Right cardiac atrium (tissue), 5 donors: ENCODE results near the gene AAK1. TPM values are rescaled to one million over a fixed set of nuclear protein-coding genes. Genes with fewer than 3 reads are reported as not detected.
"Not testable (repeated sequence)": the region's sequence is repeated elsewhere in the genome, so short reads cannot be mapped to it uniquely, and the experiment has no call there.

Experiments
- ATAC-seq, 2 donors: fragments of 200-7000 bp; cut with Tn5 transposase; one replicate each; pipeline versions ENCODE4 v1.8.0 to v1.9.1; 2020; ENCODE audit warnings: moderate library complexity in 2 of 2, mild to moderate bottlenecking in 1 of 2
- DNase-seq, 3 donors: peaks; one replicate each; pipeline ENCODE4 v3.0.0-alpha.2; 2020
- H3K27ac ChIP-seq: one replicate; pipeline ENCODE4 v1.5.1; 2013; ENCODE audit warnings: mild to moderate bottlenecking, low read length, control low read depth, moderate library complexity
- H3K27me3 ChIP-seq: one replicate; pipeline ENCODE4 v1.6.1; 2013; ENCODE audit not compliant: control insufficient read depth, insufficient read depth
- H3K4me1 ChIP-seq: one replicate; pipeline ENCODE4 v1.6.1; 2013; ENCODE audit warnings: low read length; ENCODE audit not compliant: control insufficient read depth, insufficient read depth
- H3K4me3 ChIP-seq: one replicate; pipeline ENCODE4 v1.5.1; 2013; ENCODE audit warnings: low read length, control low read depth
- H3K9me3 ChIP-seq: one replicate; pipeline ENCODE4 v1.6.1; 2013; ENCODE audit warnings: low read length; ENCODE audit not compliant: control insufficient read depth
- WGBS: extraction: QIAGEN DNeasy Blood & Tissue Kit; methylation state at CpG from one replicate; pipeline ENCODE4 v1.1.7; 2013; 5-methylcytosine and 5-hydroxymethylcytosine counted together
- intact Hi-C, 4 donors: fragments of 100-400 bp; cut with DNase I; formaldehyde crosslinking; loops; one replicate each; pipeline versions ENCODE4 v1.11.0 to v1.14.0; 2022 to 2023
- polyA plus RNA-seq: library from polyadenylated mRNA; stranded (reverse); fragments of 200-250 nt; gene quantifications from one replicate; pipeline ENCODE4 v1.2.3, GENCODE V29; 2013
- total RNA-seq, 4 donors: library from RNA; stranded (reverse); fragmentation: NEBNext Ultra II Directional; extraction: Animal tissue kit (Norgen Biotek cat#: 25700); gene quantifications; one replicate each; pipeline ENCODE4 v1.2.1, GENCODE V29; 2021
- donor health status: healthy with polysubstance abuse.
- donor health status: DM: no; HTN: yes; CAD: no.
- donor health status: DM: no; HTN: no; CAD: no.
- donor health status: DM: no; HTN: yes; CAD: no; lungs with severe emphysema.
- donor health status: DM: yes; HTN: yes; CAD: no.

Gene AAK1
- total and polyA plus RNA-seq, 5 donors = 13.8 to 57.5 (median 51.2) TPM

DNA sequence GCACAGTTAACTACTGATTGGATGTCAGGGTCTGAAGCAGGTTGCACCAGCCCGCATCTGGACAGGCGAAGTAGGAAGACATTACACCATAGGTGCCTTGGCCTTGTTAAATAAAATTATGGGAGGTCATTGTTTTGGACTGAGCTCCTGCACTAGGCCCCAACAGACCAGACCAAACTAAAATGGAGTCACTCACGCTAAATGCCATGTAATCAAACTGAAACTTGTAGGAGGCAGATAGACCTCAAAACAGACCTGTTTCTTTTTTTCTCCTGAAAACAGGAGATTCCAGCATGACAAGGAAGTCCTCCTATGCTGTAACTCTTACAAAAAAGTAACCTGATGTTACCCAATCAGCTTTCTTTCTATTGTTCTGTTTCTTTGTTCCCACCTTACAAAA lies 190.9 kb downstream of the AAK1 start:
- intact Hi-C loops = no loop called here
- WGBS = 92% methylated on average over 3 of the region's 3 CpGs
- no peaks in the 10 kb centered on the region for H3K9me3 ChIP-seq

GRCh38 chr2:69450735-69451416 lies 192.7 kb downstream of the AAK1 start:
- H3K9me3 ChIP-seq = no peaks in the 10 kb centered on the region

More for the DNA sequence above, 190.9 kb downstream of the AAK1 start:
- H3K4me3 ChIP-seq = no peak overlapping the region
- H3K4me1 ChIP-seq = no peaks in the 10 kb centered on the region
- no peak for DNase-seq
- no peak overlapping the region for H3K27ac ChIP-seq
- no peaks in the 10 kb centered on the region for H3K27me3 ChIP-seq
- ATAC-seq = no peak

DNA sequence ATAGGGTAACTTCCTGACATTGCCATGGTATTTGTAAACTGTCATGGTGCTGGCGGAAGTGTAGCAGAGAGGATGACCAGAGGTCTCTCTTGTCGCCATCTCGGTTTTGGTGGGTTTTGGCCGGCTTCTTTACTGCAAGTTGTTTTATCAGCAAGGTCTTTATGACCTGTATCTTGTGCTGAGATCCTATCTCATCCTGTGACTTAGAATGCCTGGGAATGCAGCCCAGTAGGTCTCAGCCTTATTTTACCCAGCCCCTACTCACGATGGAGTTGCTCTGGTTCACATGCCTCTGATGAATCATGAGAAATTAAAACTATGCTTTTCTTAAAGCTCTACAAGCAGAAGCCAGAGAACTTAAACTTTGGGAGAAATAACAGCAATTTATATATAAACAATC lies 193.6 kb downstream of the AAK1 start:
- 68% methylated on average over 5 of the region's 5 CpGs for WGBS
- no peak for ATAC-seq
- Histone ChIP-seq H3K9me3 (no peaks in the 10 kb centered on the region), H3K27ac (no peak overlapping the region), H3K4me1 (no peaks in the 10 kb centered on the region), H3K4me3 (no peak overlapping the region), H3K27me3 (no peaks in the 10 kb centered on the region)
- intact Hi-C loops = no loop called here
- no peak for DNase-seq

More at GRCh38 chr2:69450735-69451416, 192.7 kb downstream of the AAK1 start:
- intact Hi-C loops = no loop called here
- no peaks in the 10 kb centered on the region for H3K27me3 ChIP-seq
- no peaks in the 10 kb centered on the region for H3K4me1 ChIP-seq
- no peak overlapping the region for H3K4me3 ChIP-seq
- ATAC-seq = no peak
- no peak for DNase-seq
- H3K27ac ChIP-seq = no peak overlapping the region
- 78% methylated on average over 6 of the region's 6 CpGs for WGBS

DNA sequence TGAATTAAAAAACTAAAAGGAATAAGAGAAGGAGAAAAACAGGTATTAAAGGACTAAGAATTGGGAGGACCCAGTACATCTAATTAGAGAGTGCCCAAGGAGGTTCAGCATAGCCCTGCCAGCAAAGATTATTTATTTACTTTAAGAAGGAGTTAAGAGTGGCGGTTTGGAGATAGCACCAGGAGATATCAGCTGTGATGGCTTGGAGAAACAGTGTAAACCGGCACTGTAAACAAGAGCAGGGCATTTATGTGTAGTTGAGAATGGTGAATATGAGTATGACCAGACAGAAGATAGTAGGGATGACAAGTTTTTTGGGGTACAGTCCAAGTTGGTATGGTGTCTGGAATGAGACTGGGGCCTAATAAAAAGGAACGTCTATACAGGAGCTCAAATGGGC lies 199.9 kb downstream of the AAK1 start:
- WGBS = 86% methylated on average over 3 of the region's 3 CpGs
- H3K4me1 ChIP-seq, H3K27me3 ChIP-seq, intact Hi-C loops, ATAC-seq, H3K9me3 ChIP-seq, DNase-seq, H3K4me3 ChIP-seq, H3K27ac ChIP-seq: not testable (repeated sequence)

DNA sequence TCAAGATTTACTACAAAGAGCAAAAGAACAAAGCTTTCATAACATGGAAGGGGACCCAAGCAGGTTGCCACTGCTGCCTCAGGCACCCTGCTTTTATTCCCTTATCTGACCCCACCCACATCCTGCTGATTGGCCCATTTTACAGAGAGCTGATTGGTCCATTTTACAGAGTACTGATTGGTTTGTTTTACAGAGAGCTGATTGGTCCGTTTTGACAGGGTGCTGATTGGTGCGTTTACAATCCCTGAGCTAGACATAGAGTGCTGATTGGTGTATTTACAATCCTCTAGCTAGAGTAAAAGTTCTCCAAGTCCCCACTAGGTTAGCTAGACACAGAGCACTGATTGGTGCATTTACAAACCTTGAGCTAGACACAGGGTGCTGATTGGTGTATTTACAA lies 204.0 kb downstream of the AAK1 start:
- WGBS = 100% methylated on average over 2 of the region's 2 CpGs
- H3K9me3 ChIP-seq, H3K27me3 ChIP-seq, H3K4me3 ChIP-seq, intact Hi-C loops, H3K4me1 ChIP-seq, ATAC-seq, DNase-seq, H3K27ac ChIP-seq: not testable (repeated sequence)

DNA sequence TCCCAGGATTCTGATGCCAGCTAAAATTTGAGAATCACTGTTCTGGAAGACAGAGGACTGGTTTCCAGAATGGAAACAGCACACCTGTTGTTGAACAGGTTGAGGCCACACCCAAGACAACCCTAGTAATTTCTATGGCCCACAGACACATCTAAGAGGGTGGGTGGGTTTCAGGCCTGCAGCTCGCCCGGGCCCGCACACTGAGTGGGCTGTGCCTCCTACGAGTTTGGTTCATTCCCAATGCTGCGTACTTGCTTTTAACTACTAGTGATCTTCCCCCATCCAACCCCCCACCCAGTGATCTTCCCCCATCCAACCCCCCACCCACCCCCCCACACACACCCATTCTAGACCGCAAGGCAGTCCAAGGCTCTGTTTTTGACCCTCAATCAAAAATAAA lies 205.0 kb downstream of the AAK1 start:
- Histone ChIP-seq H3K4me1 (no peaks in the 10 kb centered on the region), H3K27me3 (no peaks in the 10 kb centered on the region), H3K9me3 (no peaks in the 10 kb centered on the region), H3K27ac (peak overlapping the region; percentile 97), H3K4me3 (no peak overlapping the region)
- no peak for ATAC-seq
- no peak for DNase-seq
- intact Hi-C loops = no loop called here
- whole genome bisulfite sequencing = 98% methylated on average over 6 of the region's 6 CpGs

DNA sequence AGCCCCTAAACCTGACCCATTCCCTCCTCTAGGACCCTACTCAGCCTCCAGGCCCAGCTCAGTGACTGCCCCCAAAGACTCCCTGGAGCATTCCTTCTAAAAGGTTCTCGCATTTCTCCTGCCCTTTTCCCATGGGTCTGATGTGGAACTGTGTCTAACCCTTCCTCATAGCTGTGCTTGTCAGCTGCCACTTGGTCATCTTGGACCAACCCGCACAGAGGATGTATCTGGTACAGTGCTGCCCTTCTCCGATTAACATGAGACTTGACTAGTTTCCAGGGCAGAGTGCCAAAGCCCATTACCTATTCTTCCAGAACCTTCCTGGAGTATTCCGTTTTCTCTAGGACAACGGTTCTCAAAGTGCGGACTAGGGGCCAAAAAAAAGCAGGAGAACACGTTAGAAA lies 205.8 kb downstream of the AAK1 start:
- WGBS = 42% methylated on average over 7 of the region's 7 CpGs
- no peaks in the 10 kb centered on the region for H3K27me3 ChIP-seq
- H3K4me1 ChIP-seq = no peaks in the 10 kb centered on the region
- peak overlapping the region; percentile 66 for H3K4me3 ChIP-seq
- DNase-seq = no peak
- peak overlapping the region; percentile 97 for H3K27ac ChIP-seq
- ATAC-seq = peak; percentile 61 to 66
- no peaks in the 10 kb centered on the region for H3K9me3 ChIP-seq
- intact Hi-C loops = no loop called here

- WGBS = under 1% methylated on average over 60 of the region's 60 CpGs
Observed at GRCh38 chr2:69436938-69437750, 206.4 kb downstream of the AAK1 start, which contains the start of gene NFU1. Gene NFU1, minus strand, starts transcription at chr2:69437435. Its CDS starts 13 bp downstream, at chr2:69437422.

DNA sequence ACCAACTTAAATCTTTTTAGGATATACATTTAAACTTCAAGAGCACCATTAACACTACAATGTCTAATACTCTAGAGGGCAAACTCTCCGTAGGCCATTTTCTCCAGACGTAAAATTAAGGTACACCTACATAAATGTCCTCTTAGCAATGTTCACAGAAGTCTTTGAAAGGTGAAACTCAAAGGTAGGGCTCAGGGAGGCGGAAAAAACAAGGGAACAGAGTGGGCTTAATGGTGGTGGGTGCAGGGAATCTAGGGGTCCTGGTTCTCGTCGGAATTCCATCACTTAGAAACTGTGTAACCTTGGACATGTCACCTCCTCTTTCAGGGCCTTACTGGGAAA lies 207.0 kb downstream of the AAK1 start:
- H3K9me3 ChIP-seq = no peaks in the 10 kb centered on the region
- intact Hi-C loops = no loop called here
- H3K27me3 ChIP-seq = no peaks in the 10 kb centered on the region
- no peak for DNase-seq
- H3K4me3 ChIP-seq = peak overlapping the region; percentile 66
- no peak for ATAC-seq
- H3K27ac ChIP-seq = peak overlapping the region; percentile 97
- WGBS = 17% methylated on average over 5 of the region's 5 CpGs
- H3K4me1 ChIP-seq = no peaks in the 10 kb centered on the region

More at GRCh38 chr2:69436938-69437750, 206.4 kb downstream of the AAK1 start, which contains the start of gene NFU1:
- Histone ChIP-seq H3K4me1 (no peaks in the 10 kb centered on the region), H3K4me3 (peak within 1 kb of the TSS; percentile 66), H3K27ac (peak within 1 kb of the TSS; percentile 97), H3K27me3 (no peaks in the 10 kb centered on the region), H3K9me3 (no peaks in the 10 kb centered on the region)
- ATAC-seq (peak; percentile 99), DNase-seq (peak; percentile 96 to 98 (median 97))
- intact Hi-C loops = no loop called here

- WGBS = 84% methylated on average over 5 of the region's 5 CpGs
- Histone ChIP-seq H3K27ac (no peak overlapping the region), H3K27me3 (no peaks in the 10 kb centered on the region), H3K9me3 (no peaks in the 10 kb centered on the region), H3K4me3 (no peak overlapping the region), H3K4me1 (no peaks in the 10 kb centered on the region)
- intact Hi-C loops = no loop called here
- peak in 1 of 3 donors; percentile 47 for DNase-seq
- no peak for ATAC-seq
Observed at GRCh38 chr2:69434753-69435152, 208.8 kb downstream of the AAK1 start.

DNA sequence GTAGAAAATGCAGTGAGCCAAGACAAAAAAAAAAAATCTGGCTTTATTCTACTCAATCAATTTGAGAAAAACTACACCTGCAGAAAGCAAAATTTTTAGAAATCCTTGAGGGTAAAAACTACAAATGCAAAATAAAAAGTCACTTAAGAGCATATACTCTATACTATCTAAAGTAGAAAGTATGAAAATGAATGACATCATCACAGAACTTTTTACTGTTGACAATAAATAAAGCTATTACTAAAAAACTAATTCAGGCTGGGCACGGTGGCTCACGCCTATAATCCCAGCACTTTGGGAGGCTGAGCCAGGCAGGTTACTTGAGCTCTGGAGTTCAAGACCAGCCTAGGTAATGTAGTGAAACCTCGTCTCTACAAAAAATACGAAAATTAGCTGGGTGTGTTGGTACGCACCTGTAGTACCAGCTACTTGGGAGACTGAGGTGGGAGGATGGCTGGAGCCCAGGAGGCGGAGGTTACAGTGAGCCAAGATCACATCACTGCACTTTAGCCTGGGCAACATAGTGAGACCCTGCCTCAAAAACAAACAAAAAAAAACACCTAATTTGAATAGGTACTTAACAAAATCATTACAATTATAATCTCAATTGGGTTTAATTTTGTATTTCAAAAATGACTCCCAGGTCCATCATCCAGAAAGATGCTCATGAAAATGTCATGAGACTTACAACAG lies 213.9 kb downstream of the AAK1 start:
- 93% methylated on average over 6 of the region's 6 CpGs for WGBS
- DNase-seq = no peak
- no peaks in the 10 kb centered on the region for H3K4me1 ChIP-seq
- no peak overlapping the region for H3K27ac ChIP-seq
- no peak overlapping the region for H3K4me3 ChIP-seq
- H3K27me3 ChIP-seq = no peaks in the 10 kb centered on the region
- H3K9me3 ChIP-seq = no peaks in the 10 kb centered on the region
- ATAC-seq = no peak
- intact Hi-C loops = no loop called here
